GM21447 (cell line): ENCODE results near the gene PERCC1.
"Not testable (repeated sequence)": the region's sequence is repeated elsewhere in the genome, so short reads cannot be mapped to it uniquely, and the experiment has no call there.

Experiments
- ATAC-seq: cut with Tn5 transposase; IDR thresholded peaks from one replicate; pipeline ENCODE4 v1.9.1; 2021; ENCODE audit not compliant: unreplicated experiment

PERCC1 gene

GRCh38 chr16:1433263-1433560, 2.3 kb downstream of the PERCC1 start:
- no peak for ATAC-seq

- no peak for ATAC-seq
These were observed 2.9 kb downstream of the PERCC1 start for GRCh38 chr16:1433756-1434155.

- ATAC-seq: no peak
These were observed 4.0 kb downstream of the PERCC1 start for GRCh38 chr16:1434644-1435592.

GRCh38 chr16:1435921-1436697, 5.2 kb downstream of the PERCC1 start:
- ATAC-seq: no peak

- ATAC-seq: no peak
These were observed 6.0 kb downstream of the PERCC1 start for GRCh38 chr16:1436731-1437355.

- no peak for ATAC-seq
These were observed 6.7 kb downstream of the PERCC1 start for GRCh38 chr16:1437606-1438005.

- ATAC-seq: no peak
These were observed 7.6 kb downstream of the PERCC1 start for GRCh38 chr16:1438229-1439057.

GRCh38 chr16:1439058-1439698, 8.3 kb downstream of the PERCC1 start:
- no peak for ATAC-seq

- not testable (repeated sequence) for ATAC-seq
These were observed 8.8 kb downstream of the PERCC1 start for GRCh38 chr16:1439699-1440074.

GRCh38 chr16:1441391-1441829, 10.5 kb downstream of the PERCC1 start:
- ATAC-seq: no peak

GRCh38 chr16:1442697-1443096, 11.8 kb downstream of the PERCC1 start:
- no peak for ATAC-seq

GRCh38 chr16:1443403-1443973, 12.6 kb downstream of the PERCC1 start:
- no peak for ATAC-seq

- ATAC-seq: no peak
These were observed 13.3 kb downstream of the PERCC1 start, which contains the start of gene CCDC154 for GRCh38 chr16:1443980-1444729. CCDC154 (minus strand) TSS chr16:1444556; CDS start chr16:1444322, 234 bp downstream.

- ATAC-seq: no peak
These were observed 14.0 kb downstream of the PERCC1 start for GRCh38 chr16:1444730-1445517.

- ATAC-seq: no peak
These were observed 14.8 kb downstream of the PERCC1 start for GRCh38 chr16:1445518-1446203.

GRCh38 chr16:1446296-1447080, 15.6 kb downstream of the PERCC1 start:
- ATAC-seq: no peak

GRCh38 chr16:1447965-1448364, 17.1 kb downstream of the PERCC1 start:
- ATAC-seq: no peak
